Mucosa of descending colon (tissue), 3 donors: ENCODE measurements around the gene INTS6. TPM values are rescaled to one million over a fixed set of nuclear protein-coding genes. Genes with fewer than 3 reads are reported as not detected.
"Not testable (repeated sequence)": the region's sequence is repeated elsewhere in the genome, so short reads cannot be mapped to it uniquely, and the experiment has no call there.

Experiments
- ATAC-seq: fragments of 200-7000 bp; cut with Tn5 transposase; one replicate; pipeline ENCODE4 v1.9.1; 2020; ENCODE audit warnings: mild to moderate bottlenecking, moderate library complexity
- DNase-seq, 3 donors: peaks; one replicate each; pipeline ENCODE4 v3.0.0-alpha.2; 2020
- H3K36me3 ChIP-seq: fragments of 200-600 bp; one replicate; pipeline ENCODE4 v1.8.0; 2021; ENCODE audit warnings: low read depth, mild to moderate bottlenecking
- H3K4me1 ChIP-seq: fragments of 200-600 bp; one replicate; pipeline ENCODE4 v1.8.0; 2021; ENCODE audit warnings: low read depth, mild to moderate bottlenecking
- H3K4me3 ChIP-seq: fragments of 200-600 bp; one replicate; pipeline ENCODE4 v1.8.0; 2021; ENCODE audit warnings: mild to moderate bottlenecking
- H3K9me3 ChIP-seq: fragments of 200-600 bp; one replicate; pipeline ENCODE4 v1.8.0; 2021; ENCODE audit warnings: mild to moderate bottlenecking
- intact Hi-C, 2 donors: fragments of 100-400 bp; cut with DNase I in 1 of 2; cut with micrococcal nuclease in 1 of 2; formaldehyde crosslinking; loops; one replicate each; pipeline versions ENCODE4 v1.11.0 to v1.11.1; 2022; cut with DNase I, micrococcal nuclease
- total RNA-seq, 3 donors: library from RNA; stranded (reverse); fragmentation: NEBNext Ultra II Directional in 2 of 3; extraction: Animal tissue kit (Norgen Biotek cat#: 25700) in 2 of 3; gene quantifications; one replicate each; pipeline versions ENCODE4 v1.2.1 to v1.2.4, GENCODE V29; 2021 to 2023
- TF ChIP-seq, protein P1 (sequence below): fragments of 200-600 bp; IDR thresholded peaks from one replicate; pipeline ENCODE4 v1.8.0; 2022; ENCODE audit warnings: antibody characterized with exemption, mild to moderate bottlenecking
- donor health status: DM: no; HTN: no; CAD: no; lungs with moderate emphysema.
- donor health status: DM: no; HTN: no; CAD: no.
- donor health status: DM: no; HTN: yes; CAD: no.

The INTS6 gene
- total RNA-seq, 3 donors from 2014 or later, result 32.0 to 38.4 (median 36.3) TPM

DNA sequence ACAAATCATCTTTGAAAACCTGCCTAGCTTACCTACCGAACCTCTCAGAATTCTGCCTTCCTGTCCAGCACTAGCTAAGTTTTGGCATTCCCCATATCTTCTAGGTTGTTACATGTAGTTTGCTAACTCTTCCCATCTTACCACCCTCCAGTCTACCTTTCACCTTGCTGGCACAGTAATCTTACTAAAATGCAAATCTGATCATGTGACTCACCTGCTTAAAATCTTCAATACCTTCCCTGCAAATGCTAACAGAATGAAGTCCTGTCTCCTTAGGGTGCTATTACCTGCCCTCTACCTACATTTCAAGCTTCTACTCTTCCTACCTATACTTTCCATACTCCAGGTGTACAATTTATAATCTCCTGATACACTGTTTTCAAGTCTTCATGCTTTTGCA lies 30.4 kb downstream of the INTS6 start:
- H3K36me3 ChIP-seq, result no peaks in the 10 kb centered on the region
- intact Hi-C loops, result no loop called here
- no peaks in the 10 kb centered on the region for H3K9me3 ChIP-seq
- no peak for ATAC-seq
- TF ChIP-seq, protein P1, sequence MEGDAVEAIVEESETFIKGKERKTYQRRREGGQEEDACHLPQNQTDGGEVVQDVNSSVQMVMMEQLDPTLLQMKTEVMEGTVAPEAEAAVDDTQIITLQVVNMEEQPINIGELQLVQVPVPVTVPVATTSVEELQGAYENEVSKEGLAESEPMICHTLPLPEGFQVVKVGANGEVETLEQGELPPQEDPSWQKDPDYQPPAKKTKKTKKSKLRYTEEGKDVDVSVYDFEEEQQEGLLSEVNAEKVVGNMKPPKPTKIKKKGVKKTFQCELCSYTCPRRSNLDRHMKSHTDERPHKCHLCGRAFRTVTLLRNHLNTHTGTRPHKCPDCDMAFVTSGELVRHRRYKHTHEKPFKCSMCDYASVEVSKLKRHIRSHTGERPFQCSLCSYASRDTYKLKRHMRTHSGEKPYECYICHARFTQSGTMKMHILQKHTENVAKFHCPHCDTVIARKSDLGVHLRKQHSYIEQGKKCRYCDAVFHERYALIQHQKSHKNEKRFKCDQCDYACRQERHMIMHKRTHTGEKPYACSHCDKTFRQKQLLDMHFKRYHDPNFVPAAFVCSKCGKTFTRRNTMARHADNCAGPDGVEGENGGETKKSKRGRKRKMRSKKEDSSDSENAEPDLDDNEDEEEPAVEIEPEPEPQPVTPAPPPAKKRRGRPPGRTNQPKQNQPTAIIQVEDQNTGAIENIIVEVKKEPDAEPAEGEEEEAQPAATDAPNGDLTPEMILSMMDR, result no peak
- DNase-seq, result no peak
- no peak overlapping the region for H3K4me3 ChIP-seq
- peaks cover 15% of the 10 kb centered on the region for H3K4me1 ChIP-seq

DNA sequence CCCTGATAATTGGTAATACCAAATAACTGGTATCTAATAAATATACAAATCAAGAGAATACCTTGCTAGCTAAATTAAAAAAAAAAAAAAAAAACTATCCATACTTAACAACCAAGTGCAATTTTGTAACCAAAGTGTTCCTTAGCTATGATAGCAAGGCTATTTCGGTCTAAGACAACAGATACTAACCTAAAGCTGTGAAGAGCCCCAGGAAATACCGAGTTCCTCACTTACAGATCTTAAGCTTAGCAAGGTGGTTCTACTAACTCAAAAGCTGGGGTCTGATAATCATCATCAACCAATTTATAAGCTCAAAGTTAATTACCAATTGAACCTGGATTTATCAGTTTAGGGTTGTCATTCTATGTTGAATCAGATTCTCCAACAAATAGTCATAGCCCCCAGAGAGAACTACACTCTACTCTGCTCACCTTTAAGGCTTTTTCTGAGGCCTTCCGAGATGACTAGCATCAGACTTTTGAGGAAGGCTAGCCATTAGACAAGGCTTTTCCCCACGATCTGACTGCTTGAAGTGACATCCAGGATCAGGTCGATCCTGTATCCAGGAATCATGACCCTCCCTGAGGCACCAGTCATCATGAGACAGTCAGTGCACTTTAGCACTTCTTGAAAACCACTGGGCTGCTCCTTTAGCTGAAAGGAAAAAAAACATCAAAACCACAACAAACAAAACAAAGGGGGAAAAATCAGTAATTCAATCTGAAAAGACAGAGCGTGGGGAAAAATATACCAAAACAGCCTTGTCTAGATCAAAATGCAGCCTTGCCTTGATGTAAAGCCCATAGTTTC lies 31.9 kb downstream of the INTS6 start:
- no peaks in the 10 kb centered on the region for H3K9me3 ChIP-seq
- intact Hi-C loops, result no loop called here
- ATAC-seq (no peak), DNase-seq (no peak)
- peaks cover 7% of the 10 kb centered on the region for H3K4me1 ChIP-seq
- no peak overlapping the region for H3K4me3 ChIP-seq
- TF ChIP-seq, protein P1, result no peak
- H3K36me3 ChIP-seq, result no peaks in the 10 kb centered on the region

DNA sequence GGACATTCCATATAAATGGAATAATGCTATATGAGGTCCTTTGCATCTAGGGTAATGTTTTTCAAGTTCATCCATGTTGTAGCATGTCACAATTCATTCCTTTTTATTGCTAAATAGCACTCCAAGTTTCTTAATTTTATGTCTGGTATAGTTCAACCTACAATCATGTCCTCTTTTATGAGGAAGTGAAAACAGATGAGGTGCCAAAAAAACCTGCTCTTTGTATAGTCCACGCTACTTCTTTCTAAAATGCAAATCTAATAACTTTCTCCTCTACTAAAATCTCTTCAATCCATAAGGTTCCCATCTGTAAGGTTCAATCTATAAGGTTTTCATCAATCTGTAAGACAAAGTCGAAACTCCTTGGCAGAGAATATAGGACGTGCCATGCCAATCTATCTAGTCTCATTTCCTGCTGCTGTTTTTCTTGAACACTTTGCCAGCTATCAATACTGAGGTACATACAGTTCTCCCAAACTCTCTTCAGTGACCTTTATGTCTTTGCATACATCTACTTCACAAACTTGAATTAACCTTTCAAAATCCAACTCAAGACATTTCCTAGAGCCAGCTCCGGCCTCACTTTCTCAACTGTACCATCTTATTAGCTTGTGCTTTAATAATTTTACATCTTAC lies 33.7 kb downstream of the INTS6 start:
- no peaks in the 10 kb centered on the region for H3K9me3 ChIP-seq
- H3K36me3 ChIP-seq, result no peaks in the 10 kb centered on the region
- DNase-seq (no peak), ATAC-seq (peak; percentile 33)
- H3K4me3 ChIP-seq, result no peak overlapping the region
- intact Hi-C loops, result no loop called here
- H3K4me1 ChIP-seq, result peaks cover 5% of the 10 kb centered on the region
- TF ChIP-seq, protein P1, result no peak

DNA sequence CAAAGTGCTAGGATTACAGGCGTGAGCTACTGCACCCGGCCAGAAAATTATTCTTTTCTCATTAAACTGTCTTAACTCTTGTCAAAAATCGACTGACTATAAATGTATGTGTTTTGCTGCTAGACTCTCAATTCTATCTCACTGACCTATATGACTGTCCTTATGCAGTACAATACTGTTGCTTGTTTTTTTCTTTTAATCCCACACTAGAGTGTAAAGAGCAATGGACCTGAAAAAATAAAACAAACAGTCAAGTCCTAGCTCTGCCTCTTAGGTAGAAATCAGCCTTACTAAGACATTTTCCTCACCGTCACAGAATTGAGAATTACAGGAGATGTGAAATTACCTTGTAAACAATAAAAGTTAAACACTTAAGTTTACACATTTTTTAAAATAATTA lies 35.1 kb downstream of the INTS6 start:
- ATAC-seq (no peak), DNase-seq (no peak)
- no peaks in the 10 kb centered on the region for H3K9me3 ChIP-seq
- H3K4me3 ChIP-seq, result no peak overlapping the region
- TF ChIP-seq, protein P1, result no peak
- H3K4me1 ChIP-seq, result peaks cover 2% of the 10 kb centered on the region
- intact Hi-C loops, result no loop called here
- H3K36me3 ChIP-seq, result no peaks in the 10 kb centered on the region

- TF ChIP-seq, protein P1, result no peak
- Histone ChIP-seq H3K9me3 (no peaks in the 10 kb centered on the region), H3K36me3 (no peaks in the 10 kb centered on the region), H3K4me1 (no peaks in the 10 kb centered on the region), H3K4me3 (no peak overlapping the region)
- DNase-seq, result no peak
- no peak for ATAC-seq
- intact Hi-C loops, result no loop called here
Observed at GRCh38 chr13:51416107-51416506, 36.7 kb downstream of the INTS6 start.

DNA sequence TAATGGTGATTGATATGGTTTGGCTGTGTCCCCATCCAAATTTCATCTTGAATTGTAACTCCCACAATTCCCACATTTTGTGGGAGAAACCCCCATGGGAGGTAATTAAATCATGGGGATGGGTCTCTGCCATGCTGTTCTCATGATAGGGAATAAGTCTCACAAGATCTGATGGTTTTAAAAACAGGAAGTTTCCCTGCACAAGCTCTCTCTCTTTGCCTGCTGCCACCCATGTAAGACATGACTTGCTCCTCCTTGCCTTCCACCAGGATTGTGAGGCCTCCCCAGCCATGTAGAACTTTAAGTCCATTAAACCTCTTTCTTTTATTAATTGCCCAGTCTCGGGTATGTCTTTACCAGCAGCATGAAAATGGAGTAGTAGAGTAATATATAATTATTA lies 37.5 kb downstream of the INTS6 start:
- intact Hi-C loops, DNase-seq: not testable (repeated sequence)

More for the DNA sequence above, 37.5 kb downstream of the INTS6 start:
- H3K4me3 ChIP-seq, H3K4me1 ChIP-seq, ATAC-seq, H3K9me3 ChIP-seq, H3K36me3 ChIP-seq: not testable (repeated sequence)
